ENCODE measurements around the gene TMEM14A.
"Not testable (repeated sequence)": the region's sequence is repeated elsewhere in the genome, so short reads cannot be mapped to it uniquely, and the experiment has no call there.

The TMEM14A gene

GRCh38 chr6:52670502-52671409, at the start of gene TMEM14A:
TSS of gene TMEM14A (plus strand) at chr6:52671113. CDS start at chr6:52677103, 5,990 bp downstream.
- DNase-seq, result peak; percentile 80

- no peak for DNase-seq
These were observed 49.3 kb upstream of the TMEM14A start for GRCh38 chr6:52621631-52622030.

- DNase-seq, result no peak
These were observed 48.1 kb upstream of the TMEM14A start for GRCh38 chr6:52622810-52623209.

GRCh38 chr6:52632011-52632410, 38.9 kb upstream of the TMEM14A start:
- DNase-seq, result no peak

- no peak for DNase-seq
These were observed 36.7 kb upstream of the TMEM14A start for GRCh38 chr6:52634211-52634610.

GRCh38 chr6:52635049-52635577, 35.8 kb upstream of the TMEM14A start:
- no peak for DNase-seq

- DNase-seq, result no peak
These were observed 34.1 kb upstream of the TMEM14A start for GRCh38 chr6:52636830-52637229.

- no peak for DNase-seq
These were observed 31.4 kb upstream of the TMEM14A start for GRCh38 chr6:52639493-52639892.

- no peak for DNase-seq
These were observed 30.7 kb upstream of the TMEM14A start for GRCh38 chr6:52640170-52640569.

GRCh38 chr6:52640916-52641315, 30.0 kb upstream of the TMEM14A start:
- no peak for DNase-seq

- no peak for DNase-seq
These were observed 29.5 kb upstream of the TMEM14A start for GRCh38 chr6:52641388-52641787.

GRCh38 chr6:52641826-52642225, 29.1 kb upstream of the TMEM14A start:
- DNase-seq, result no peak

- no peak for DNase-seq
These were observed 28.5 kb upstream of the TMEM14A start for GRCh38 chr6:52642368-52642767.

- no peak for DNase-seq
These were observed 27.8 kb upstream of the TMEM14A start for GRCh38 chr6:52643158-52643557.

- DNase-seq, result no peak
These were observed 26.7 kb upstream of the TMEM14A start for GRCh38 chr6:52644253-52644652.

- DNase-seq, result no peak
These were observed 24.9 kb upstream of the TMEM14A start for GRCh38 chr6:52645976-52646375.

GRCh38 chr6:52647199-52647598, 23.7 kb upstream of the TMEM14A start:
- DNase-seq, result no peak

- no peak for DNase-seq
These were observed 21.3 kb upstream of the TMEM14A start for GRCh38 chr6:52649536-52650160.

- DNase-seq, result no peak
These were observed 20.0 kb upstream of the TMEM14A start for GRCh38 chr6:52650941-52651340.

GRCh38 chr6:52653151-52653550, 17.8 kb upstream of the TMEM14A start:
- no peak for DNase-seq

GRCh38 chr6:52654007-52654406, 16.9 kb upstream of the TMEM14A start:
- no peak for DNase-seq

- no peak for DNase-seq
These were observed 16.3 kb upstream of the TMEM14A start for GRCh38 chr6:52654592-52654991.

GRCh38 chr6:52655941-52656340, 15.0 kb upstream of the TMEM14A start:
- DNase-seq, result not testable (repeated sequence)

- DNase-seq, result no peak
These were observed 13.0 kb upstream of the TMEM14A start for GRCh38 chr6:52657870-52658269.
